Astrocyte of the spinal cord (primary cell): ENCODE data around the gene SPDEF.

Experiments
- DNase-seq: peaks from one replicate; pipeline ENCODE4 v3.0.0; 2011; ENCODE audit warnings: low read depth, low spot score
- H3K4me3 ChIP-seq: 2 replicates; pipeline ENCODE4 v1.5.1; 2011; ENCODE audit warnings: low read depth, mild to moderate bottlenecking, low read length, moderate library complexity
- CTCF ChIP-seq: IDR thresholded peaks from 2 replicates; pipeline ENCODE4 v1.5.1; 2012; ENCODE audit warnings: low read depth, mild to moderate bottlenecking, low read length, inconsistent platforms
- in situ Hi-C: cut with HindIII; loops from 2 replicates; pipeline ENCODE4 v1.10.0; 2017; ENCODE audit warnings: low sequenced_read_pairs

SPDEF gene

GRCh38 chr6:34564181-34564580 is 8.1 kb upstream of the SPDEF start:
- TF ChIP-seq CTCF = no peak
- in situ Hi-C loops = no loop called here
- H3K4me3 ChIP-seq = no peak overlapping the region
- no peak for DNase-seq

- in situ Hi-C loops = no loop called here
- DNase-seq = no peak
- TF ChIP-seq CTCF = no peak
Measured at GRCh38 chr6:34563513-34563870, 7.4 kb upstream of the SPDEF start.

GRCh38 chr6:34562861-34563512 is 6.9 kb upstream of the SPDEF start:
- H3K4me3 ChIP-seq = no peak overlapping the region
- DNase-seq = no peak
- no peak for TF ChIP-seq CTCF
- in situ Hi-C loops = no loop called here

More at GRCh38 chr6:34563513-34563870, 7.4 kb upstream of the SPDEF start:
- H3K4me3 ChIP-seq = no peak overlapping the region

GRCh38 chr6:34562350-34562749 is 6.2 kb upstream of the SPDEF start:
- no peak for TF ChIP-seq CTCF
- in situ Hi-C loops = no loop called here
- DNase-seq = no peak
- H3K4me3 ChIP-seq = no peak overlapping the region

GRCh38 chr6:34561227-34561530 is 5.0 kb upstream of the SPDEF start:
- no peak for TF ChIP-seq CTCF
- no peak for DNase-seq
- in situ Hi-C loops = no loop called here
- H3K4me3 ChIP-seq = no peak overlapping the region

GRCh38 chr6:34560366-34561226 is 4.5 kb upstream of the SPDEF start:
- TF ChIP-seq CTCF = no peak
- no peak for DNase-seq
- no peak overlapping the region for H3K4me3 ChIP-seq
- in situ Hi-C loops = no loop called here
